BLaER1 (cell line): ENCODE results near the gene YTHDF2.
A peak's percentile ranks its signal among the peaks of the same experiment; 100 is the strongest.
"Not testable (repeated sequence)": the region's sequence is repeated elsewhere in the genome, so short reads cannot be mapped to it uniquely, and the experiment has no call there.

Experiments
- H3K27ac ChIP-seq: shearing (Covaris generic); formaldehyde crosslinking; 2 replicates; pipeline ENCODE4 v1.8.1; 2022
- H3K27me3 ChIP-seq: shearing (Covaris generic); formaldehyde crosslinking; 2 replicates; pipeline ENCODE4 v1.8.1; 2022
- H3K36me3 ChIP-seq: shearing (Covaris generic); formaldehyde crosslinking; 2 replicates; pipeline ENCODE4 v1.8.1; 2022
- H3K4me1 ChIP-seq: shearing (Covaris generic); formaldehyde crosslinking; 2 replicates; pipeline ENCODE4 v1.8.1; 2022
- H3K4me2 ChIP-seq: shearing (Covaris generic); formaldehyde crosslinking; 2 replicates; pipeline ENCODE4 v1.8.1; 2022
- H3K4me3 ChIP-seq: shearing (Covaris generic); formaldehyde crosslinking; 2 replicates; pipeline ENCODE4 v1.8.1; 2022
- H3K9ac ChIP-seq: shearing (Covaris generic); formaldehyde crosslinking; 2 replicates; pipeline ENCODE4 v1.8.1; 2022
- H3K9me3 ChIP-seq: shearing (Covaris generic); formaldehyde crosslinking; 2 replicates; pipeline ENCODE4 v1.8.1; 2022
- H4K20me1 ChIP-seq: shearing (Covaris generic); formaldehyde crosslinking; 2 replicates; pipeline ENCODE4 v1.8.1; 2022
- Cebpa-rat ChIP-seq: shearing (Covaris generic); IDR thresholded peaks from 2 replicates; pipeline ENCODE4 v1.8.1; 2022

Gene YTHDF2

GRCh38 chr1:28735961-28736449 lies 735 bp upstream of the YTHDF2 start:
- Histone ChIP-seq H3K27me3 (no peaks in the 10 kb centered on the region), H3K27ac (peak overlapping the region; percentile 100), H3K36me3 (peaks cover 28% of the 10 kb centered on the region), H4K20me1 (peaks cover 39% of the 10 kb centered on the region), H3K4me1 (peaks cover 32% of the 10 kb centered on the region), H3K9me3 (no peaks in the 10 kb centered on the region), H3K4me2 (peak overlapping the region; percentile 86), H3K9ac (peak overlapping the region; percentile 100), H3K4me3 (peak overlapping the region; percentile 99)
- no peak for TF ChIP-seq Cebpa-rat

GRCh38 chr1:28737307-28738132 lies 780 bp downstream of the YTHDF2 start:
- H3K36me3 ChIP-seq: peaks cover 44% of the 10 kb centered on the region
- H3K9me3 ChIP-seq: no peaks in the 10 kb centered on the region
- peaks cover 41% of the 10 kb centered on the region for H3K4me1 ChIP-seq
- no peak for TF ChIP-seq Cebpa-rat
- H3K27me3 ChIP-seq: no peaks in the 10 kb centered on the region
- H4K20me1 ChIP-seq: peaks cover 55% of the 10 kb centered on the region
- H3K9ac ChIP-seq: peak overlapping the region; percentile 100
- H3K4me2 ChIP-seq: peak overlapping the region; percentile 90
- H3K27ac ChIP-seq: peak overlapping the region; percentile 100
- H3K4me3 ChIP-seq: peak overlapping the region; percentile 99

- H3K4me2 ChIP-seq: peak overlapping the region; percentile 90
Measured at GRCh38 chr1:28740118-28740517, 3.4 kb downstream of the YTHDF2 start.

GRCh38 chr1:28744184-28744583 lies 7.4 kb downstream of the YTHDF2 start:
- Histone ChIP-seq H3K4me1 (peaks cover 68% of the 10 kb centered on the region), H4K20me1 (peaks cover 100% of the 10 kb centered on the region), H3K36me3 (peaks cover 99% of the 10 kb centered on the region), H3K4me2 (peak overlapping the region; percentile 31), H3K9me3 (no peaks in the 10 kb centered on the region), H3K4me3 (no peak overlapping the region), H3K27ac (no peak overlapping the region), H3K27me3 (no peaks in the 10 kb centered on the region), H3K9ac (no peak overlapping the region)
- no peak for TF ChIP-seq Cebpa-rat

More at GRCh38 chr1:28740118-28740517, 3.4 kb downstream of the YTHDF2 start:
- no peak for TF ChIP-seq Cebpa-rat
- Histone ChIP-seq H3K27me3 (no peaks in the 10 kb centered on the region), H3K9me3 (no peaks in the 10 kb centered on the region), H3K4me3 (no peak overlapping the region), H3K36me3 (peaks cover 69% of the 10 kb centered on the region), H3K9ac (no peak overlapping the region), H3K4me1 (peaks cover 63% of the 10 kb centered on the region), H3K27ac (no peak overlapping the region), H4K20me1 (peaks cover 81% of the 10 kb centered on the region)

GRCh38 chr1:28745653-28746173 lies 9.0 kb downstream of the YTHDF2 start:
- peaks cover 70% of the 10 kb centered on the region for H3K4me1 ChIP-seq
- H3K9me3 ChIP-seq: no peaks in the 10 kb centered on the region
- no peak overlapping the region for H3K9ac ChIP-seq
- no peaks in the 10 kb centered on the region for H3K27me3 ChIP-seq
- H3K4me2 ChIP-seq: peak overlapping the region; percentile 24; the same call in 1 of the 2 replicates
- no peak overlapping the region for H3K4me3 ChIP-seq
- H4K20me1 ChIP-seq: peaks cover 100% of the 10 kb centered on the region
- peaks cover 98% of the 10 kb centered on the region for H3K36me3 ChIP-seq
- no peak overlapping the region for H3K27ac ChIP-seq
- no peak for TF ChIP-seq Cebpa-rat

GRCh38 chr1:28750330-28750729 lies 13.6 kb downstream of the YTHDF2 start:
- no peak for TF ChIP-seq Cebpa-rat
- peaks cover 64% of the 10 kb centered on the region for H3K4me1 ChIP-seq
- H4K20me1 ChIP-seq: peaks cover 100% of the 10 kb centered on the region
- H3K27ac ChIP-seq: no peak overlapping the region
- peaks cover 98% of the 10 kb centered on the region for H3K36me3 ChIP-seq
- H3K4me3 ChIP-seq: no peak overlapping the region
- 0 out of 2 replicates have a peak overlapping the region, but pooled peaks have one; percentile 10 for H3K4me2 ChIP-seq
- H3K27me3 ChIP-seq: no peaks in the 10 kb centered on the region
- no peaks in the 10 kb centered on the region for H3K9me3 ChIP-seq
- no peak overlapping the region for H3K9ac ChIP-seq

- H3K9me3 ChIP-seq, H3K27ac ChIP-seq, H3K4me2 ChIP-seq, H3K9ac ChIP-seq, H3K27me3 ChIP-seq, H3K4me3 ChIP-seq: not testable (repeated sequence)
- H3K4me1 ChIP-seq: peaks cover 66% of the 10 kb centered on the region
- peaks cover 98% of the 10 kb centered on the region for H3K36me3 ChIP-seq
- H4K20me1 ChIP-seq: peaks cover 100% of the 10 kb centered on the region
Measured at GRCh38 chr1:28750771-28751294, 14.1 kb downstream of the YTHDF2 start.

GRCh38 chr1:28751315-28752060 lies 14.7 kb downstream of the YTHDF2 start:
- Histone ChIP-seq H3K4me1 (peaks cover 62% of the 10 kb centered on the region), H3K4me3 (no peak overlapping the region), H3K9ac (no peak overlapping the region), H4K20me1 (peaks cover 100% of the 10 kb centered on the region), H3K36me3 (peaks cover 98% of the 10 kb centered on the region), H3K27me3 (no peaks in the 10 kb centered on the region), H3K4me2 (no peak overlapping the region), H3K9me3 (no peaks in the 10 kb centered on the region), H3K27ac (no peak overlapping the region)
- TF ChIP-seq Cebpa-rat: no peak

- Histone ChIP-seq H3K4me2 (no peak overlapping the region), H3K27me3 (no peaks in the 10 kb centered on the region), H3K36me3 (peaks cover 100% of the 10 kb centered on the region), H3K9me3 (no peaks in the 10 kb centered on the region), H3K4me1 (peaks cover 31% of the 10 kb centered on the region), H3K9ac (no peak overlapping the region), H3K27ac (no peak overlapping the region), H3K4me3 (no peak overlapping the region), H4K20me1 (peaks cover 100% of the 10 kb centered on the region)
- TF ChIP-seq Cebpa-rat: no peak
Measured at GRCh38 chr1:28755701-28756100, 19.0 kb downstream of the YTHDF2 start.
